Peyer's patch (tissue), 4 donors: ENCODE results near the gene MAP7D3. TPM values are rescaled to one million over a fixed set of nuclear protein-coding genes. Genes with fewer than 3 reads are reported as not detected.
A peak's percentile ranks its signal among the peaks of the same experiment; 100 is the strongest.

Experiments used
- DNase-seq, 3 donors: peaks; one replicate each; pipeline ENCODE4 v3.0.0-alpha.2; 2017 to 2019
- H3K27ac ChIP-seq, 4 donors: fragments of 200-600 bp; sonication (generic); one replicate each; pipeline ENCODE4 v1.5.1; 2016 to 2019
- H3K27me3 ChIP-seq, 2 donors: fragments of 200-600 bp; sonication (generic); one replicate each; pipeline ENCODE4 v1.5.1; 2019
- H3K36me3 ChIP-seq, 3 donors: fragments of 200-600 bp; sonication (generic); one replicate each; pipeline ENCODE4 v1.5.1; 2016 to 2019
- H3K4me1 ChIP-seq, 4 donors: fragments of 200-600 bp; sonication (generic); one replicate each; pipeline ENCODE4 v1.5.1; 2016 to 2019
- H3K4me3 ChIP-seq, 4 donors: fragments of 200-600 bp; sonication (generic); 1 replicate in 3 of 4; 2 replicates in 1 of 4; pipeline ENCODE4 v1.5.1; 2016 to 2019; ENCODE audit warnings: mild to moderate bottlenecking in 1 of 4
- H3K9me3 ChIP-seq, 4 donors: fragments of 200-600 bp; sonication (generic); one replicate each; pipeline ENCODE4 v1.5.1; 2016 to 2019; ENCODE audit warnings: mild to moderate bottlenecking in 1 of 4
- CTCF ChIP-seq, 6 experiments: fragments of 450-650 bp in 4 of 6; fragments of 200-600 bp in 2 of 6; sonication (generic) in 1 of 6; IDR thresholded peaks; one replicate each; pipeline ENCODE4 v1.5.1; 2017 to 2019; ENCODE audit warnings: antibody characterized with exemption in 6 of 6, mild to moderate bottlenecking in 3 of 6, moderate library complexity in 1 of 6
- POLR2A ChIP-seq, 2 donors: fragments of 450-650 bp; IDR thresholded peaks; one replicate each; pipeline ENCODE4 v1.5.1; 2017; ENCODE audit warnings: antibody characterized with exemption in 2 of 2, mild to moderate bottlenecking in 2 of 2, moderate library complexity in 2 of 2
- total RNA-seq, 4 donors: library from RNA; depleted of rRNA; stranded (reverse); fragments of >200 nt; gene quantifications; one replicate each; pipeline ENCODE4 v1.1.0, GENCODE V29; 2016

MAP7D3 gene
- total RNA-seq, 4 donors from 2014 or later = 1.6 to 18.2 (median 4.7) TPM

- Histone ChIP-seq H3K9me3 (no peaks in the 10 kb centered on the region), H3K4me1 (no peaks in the 10 kb centered on the region), H3K4me3 (no peak overlapping the region), H3K27me3 (no peaks in the 10 kb centered on the region), H3K36me3 (no peaks in the 10 kb centered on the region), H3K27ac (no peak overlapping the region)
- no peak for DNase-seq
- TF ChIP-seq POLR2A (IDR thresholded peaks at IDR 0.05) (no peak), CTCF (IDR thresholded peaks at IDR 0.05) (no peak)
These were observed 35.6 kb downstream of the MAP7D3 start for GRCh38 chrX:136215559-136215958.

- no peak for TF ChIP-seq CTCF (IDR thresholded peaks at IDR 0.05)
- no peak for TF ChIP-seq POLR2A (IDR thresholded peaks at IDR 0.05)
- H3K27ac ChIP-seq = peak overlapping the region in 2 of 4 donors; percentile 21 to 35
These were observed 36.6 kb downstream of the MAP7D3 start for GRCh38 chrX:136214551-136214950.

DNA sequence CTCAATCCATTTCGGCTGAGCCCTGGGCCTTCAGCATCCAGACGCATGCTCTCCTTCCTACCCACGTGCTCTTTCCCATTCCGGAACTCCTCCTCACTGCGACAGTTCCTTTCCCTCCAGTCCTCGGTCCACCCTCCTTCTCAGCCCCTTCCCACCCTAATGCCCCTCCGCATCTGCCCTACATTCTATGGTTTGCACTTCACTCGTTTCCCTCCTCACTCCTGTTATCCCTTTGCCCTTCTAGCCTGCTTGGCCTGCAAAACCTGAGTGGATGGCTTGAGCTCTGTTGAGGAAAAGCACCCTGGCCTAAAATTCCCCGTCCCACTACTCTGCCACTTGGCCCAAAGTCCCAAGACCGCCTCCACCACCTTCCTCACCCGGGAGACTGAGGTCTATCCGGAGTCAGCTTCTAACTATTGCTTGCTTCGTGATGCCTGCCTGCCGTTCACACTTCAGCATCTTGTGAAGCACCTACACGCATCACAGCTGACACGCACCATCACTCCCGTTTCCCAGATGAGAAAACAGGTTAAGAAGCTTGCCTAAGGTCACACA lies 38.6 kb downstream of the MAP7D3 start:
- DNase-seq = no peak
- H3K36me3 ChIP-seq = no peaks in the 10 kb centered on the region
- peak overlapping the region in 2 of 4 donors; percentile 22 to 42 for H3K27ac ChIP-seq
- H3K9me3 ChIP-seq = no peaks in the 10 kb centered on the region
- H3K27me3 ChIP-seq = no peaks in the 10 kb centered on the region
- no peaks in the 10 kb centered on the region for H3K4me1 ChIP-seq
- H3K4me3 ChIP-seq = no peak overlapping the region
- TF ChIP-seq CTCF (IDR thresholded peaks at IDR 0.05) (no peak), POLR2A (IDR thresholded peaks at IDR 0.05) (no peak)

More at GRCh38 chrX:136214551-136214950, 36.6 kb downstream of the MAP7D3 start:
- Histone ChIP-seq H3K27me3 (no peaks in the 10 kb centered on the region), H3K9me3 (no peaks in the 10 kb centered on the region), H3K36me3 (no peaks in the 10 kb centered on the region), H3K4me3 (no peak overlapping the region), H3K4me1 (no peaks in the 10 kb centered on the region)
- DNase-seq = no peak

GRCh38 chrX:136211766-136212556 lies 39.2 kb downstream of the MAP7D3 start:
- Histone ChIP-seq H3K9me3 (no peaks in the 10 kb centered on the region), H3K4me1 (no peaks in the 10 kb centered on the region), H3K27ac (peak overlapping the region in 2 of 4 donors; percentile 22 to 42), H3K36me3 (no peaks in the 10 kb centered on the region), H3K4me3 (no peak overlapping the region), H3K27me3 (no peaks in the 10 kb centered on the region)
- no peak for TF ChIP-seq CTCF (IDR thresholded peaks at IDR 0.05)
- TF ChIP-seq POLR2A (IDR thresholded peaks at IDR 0.05) = no peak
- DNase-seq = no peak

- H3K9me3 ChIP-seq = no peaks in the 10 kb centered on the region
- H3K36me3 ChIP-seq = peaks cover 0 to 4% (median 0%) of the 10 kb centered on the region in 3 donors
- peak overlapping the region in 1 of 4 donors; percentile 45 for H3K27ac ChIP-seq
- no peak overlapping the region for H3K4me3 ChIP-seq
- no peaks in the 10 kb centered on the region for H3K27me3 ChIP-seq
- DNase-seq = no peak
- H3K4me1 ChIP-seq = no peaks in the 10 kb centered on the region
- TF ChIP-seq POLR2A (IDR thresholded peaks at IDR 0.05) = no peak
- no peak for TF ChIP-seq CTCF (IDR thresholded peaks at IDR 0.05)
These were observed 40.4 kb downstream of the MAP7D3 start for GRCh38 chrX:136210806-136211205.
